OCI-LY7 (cell line): Measurements from ENCODE around the gene RNF123.

Experiments
- CTCF ChIP-seq: fragments of 200-600 bp; sonication (generic); conservative IDR thresholded peaks from 2 replicates; pipeline ENCODE4 v1.5.1; 2014; ENCODE audit warnings: mild to moderate bottlenecking, antibody characterized with exemption, low read length, moderate library complexity, mixed read lengths
- EZH2phosphoT487 ChIP-seq: fragments of 200-600 bp; sonication (generic); IDR thresholded peaks from 2 replicates; pipeline ENCODE4 v1.6.1; 2018; ENCODE audit warnings: low read depth, borderline replicate concordance, mild to moderate bottlenecking, mixed run types, antibody characterized with exemption, low read length, moderate library complexity, mixed read lengths

DNA sequence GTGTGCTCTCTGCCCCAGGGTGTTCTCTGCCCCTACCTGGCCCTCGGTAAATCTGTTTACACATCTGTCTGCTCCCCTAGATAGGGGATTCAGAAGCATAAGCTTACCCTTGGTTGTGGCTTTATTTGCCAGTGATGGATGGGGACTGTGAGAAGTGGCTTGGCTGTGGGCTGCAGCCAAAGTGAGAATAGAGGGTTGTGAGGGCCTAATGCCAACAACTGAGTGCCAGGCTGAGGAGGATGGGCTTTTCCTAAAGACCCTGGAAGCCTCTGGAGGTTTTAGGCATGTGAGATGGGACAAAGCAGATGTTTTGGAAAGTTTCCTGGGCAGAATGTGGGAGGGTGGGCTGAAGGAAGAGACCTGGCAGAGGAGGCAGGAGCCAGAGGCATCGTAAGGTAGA, 30.6 kb upstream of the RNF123 start:
- no peak for TF ChIP-seq CTCF
- no peak for TF ChIP-seq EZH2phosphoT487
